22Rv1 (cell line): ENCODE results near the gene BZW1.

ENCODE experiments used
- CTCF ChIP-seq: fragments of 450-650 bp; IDR thresholded peaks from 2 replicates; pipeline ENCODE4 v1.5.1; 2017; ENCODE audit warnings: mild to moderate bottlenecking
- ZFX ChIP-seq: fragments of 450-650 bp; IDR thresholded peaks from 2 replicates; pipeline ENCODE4 v1.6.1; 2017; ENCODE audit warnings: antibody characterized with exemption, borderline replicate concordance

GRCh38 chr2:200810998-200811332 lies 745 bp upstream of the BZW1 start:
- no peak for TF ChIP-seq CTCF
- TF ChIP-seq ZFX: no peak
